MM.1S (cell line): ENCODE results near the gene GFPT1.

Source experiments
- DNase-seq: peaks from one replicate; pipeline ENCODE4 v3.0.0-alpha.2; 2015
- H2AFZ ChIP-seq: fragments of 300-600 bp; sonication (generic); 2 replicates; pipeline ENCODE4 v1.6.0; 2016; ENCODE audit warnings: antibody characterized with exemption, low read length
- H3F3A ChIP-seq: fragments of 300-600 bp; sonication (generic); 2 replicates; pipeline ENCODE4 v1.6.1; 2016; ENCODE audit warnings: mild to moderate bottlenecking, antibody characterized with exemption, low read length, moderate library complexity, mixed read lengths; ENCODE audit not compliant: insufficient read depth
- H3K27ac ChIP-seq: fragments of 300-600 bp; sonication (generic); 2 replicates; pipeline ENCODE4 v1.5.1; 2016; ENCODE audit warnings: mild to moderate bottlenecking, low read length
- H3K27me3 ChIP-seq: fragments of 300-600 bp; sonication (generic); replicated peaks from 2 replicates; pipeline ENCODE4 v1.6.0; 2016; ENCODE audit warnings: low read length; ENCODE audit not compliant: insufficient read depth
- H3K36me3 ChIP-seq: fragments of 300-600 bp; sonication (generic); replicated peaks from 2 replicates; pipeline ENCODE4 v1.6.1; 2016; ENCODE audit warnings: mild to moderate bottlenecking, low read length, mixed read lengths; ENCODE audit not compliant: insufficient read depth
- H3K4me1 ChIP-seq: fragments of 300-600 bp; sonication (generic); 2 replicates; pipeline ENCODE4 v1.6.1; 2016; ENCODE audit warnings: low read length, mixed read lengths
- H3K4me2 ChIP-seq: fragments of 300-600 bp; sonication (generic); 2 replicates; pipeline ENCODE4 v1.6.0; 2016; ENCODE audit warnings: low read depth, low read length
- H3K4me3 ChIP-seq: fragments of 300-600 bp; sonication (generic); 2 replicates; pipeline ENCODE4 v1.5.1; 2016; ENCODE audit warnings: low read length, mixed read lengths
- H3K79me2 ChIP-seq: fragments of 300-600 bp; sonication (generic); 2 replicates; pipeline ENCODE4 v1.6.1; 2016; ENCODE audit warnings: mixed run types, low read length, mixed read lengths
- H3K9ac ChIP-seq: fragments of 300-600 bp; sonication (generic); 2 replicates; pipeline ENCODE4 v1.6.1; 2016; ENCODE audit warnings: low read length, mixed read lengths
- H3K9me2 ChIP-seq: fragments of 300-600 bp; sonication (generic); replicated peaks from 2 replicates; pipeline ENCODE4 v1.6.1; 2016; ENCODE audit warnings: mild to moderate bottlenecking, low read length, mixed read lengths; ENCODE audit not compliant: insufficient read depth
- H3K9me3 ChIP-seq: fragments of 300-600 bp; sonication (generic); replicated peaks from 2 replicates; pipeline ENCODE4 v1.6.1; 2016; ENCODE audit warnings: mild to moderate bottlenecking, low read length, mixed read lengths; ENCODE audit not compliant: insufficient read depth
- H4K20me1 ChIP-seq: fragments of 300-600 bp; sonication (generic); 2 replicates; pipeline ENCODE4 v1.6.1; 2016; ENCODE audit warnings: mild to moderate bottlenecking, low read length, moderate library complexity, mixed read lengths; ENCODE audit not compliant: insufficient read depth
- CTCF ChIP-seq: fragments of 300-600 bp; sonication (generic); IDR thresholded peaks from 2 replicates; pipeline ENCODE4 v1.5.1; 2016; ENCODE audit warnings: antibody characterized with exemption, low read length, mixed read lengths
- EZH2 ChIP-seq: fragments of 300-600 bp; sonication (generic); optimal IDR thresholded peaks from 2 replicates; pipeline ENCODE3; 2017; ENCODE audit warnings: low read depth, mild to moderate bottlenecking, antibody characterized with exemption, low read length, mixed read lengths
- EZH2phosphoT487 ChIP-seq: fragments of 300-600 bp; sonication (generic); IDR thresholded peaks from 2 replicates; pipeline ENCODE4 v1.6.1; 2018; ENCODE audit warnings: antibody characterized with exemption, low read length

The GFPT1 gene

GRCh38 chr2:69385443-69386151 is 1.4 kb downstream of the GFPT1 start:
- peaks cover 28% of the 10 kb centered on the region for H3F3A ChIP-seq
- no peaks in the 10 kb centered on the region for H3K9me2 ChIP-seq
- H3K4me2 ChIP-seq: peak overlapping the region; percentile 87
- H3K27ac ChIP-seq: peak overlapping the region; percentile 55; the same call in 1 of the 2 replicates
- H4K20me1 ChIP-seq: peaks cover 12% of the 10 kb centered on the region; the same call in 1 of the 2 replicates
- no peaks in the 10 kb centered on the region for H3K27me3 ChIP-seq
- peak; percentile 42 for DNase-seq
- peak overlapping the region; percentile 76 for H3K9ac ChIP-seq
- peaks cover 24% of the 10 kb centered on the region for H3K4me1 ChIP-seq
- no peak for TF ChIP-seq EZH2
- no peak for TF ChIP-seq CTCF
- no peak for TF ChIP-seq EZH2phosphoT487
- no peaks in the 10 kb centered on the region for H3K9me3 ChIP-seq
- H3K36me3 ChIP-seq: no peaks in the 10 kb centered on the region
- H2AFZ ChIP-seq: no peak overlapping the region
- H3K79me2 ChIP-seq: peaks cover 64% of the 10 kb centered on the region
- peak overlapping the region; percentile 92 for H3K4me3 ChIP-seq

DNA sequence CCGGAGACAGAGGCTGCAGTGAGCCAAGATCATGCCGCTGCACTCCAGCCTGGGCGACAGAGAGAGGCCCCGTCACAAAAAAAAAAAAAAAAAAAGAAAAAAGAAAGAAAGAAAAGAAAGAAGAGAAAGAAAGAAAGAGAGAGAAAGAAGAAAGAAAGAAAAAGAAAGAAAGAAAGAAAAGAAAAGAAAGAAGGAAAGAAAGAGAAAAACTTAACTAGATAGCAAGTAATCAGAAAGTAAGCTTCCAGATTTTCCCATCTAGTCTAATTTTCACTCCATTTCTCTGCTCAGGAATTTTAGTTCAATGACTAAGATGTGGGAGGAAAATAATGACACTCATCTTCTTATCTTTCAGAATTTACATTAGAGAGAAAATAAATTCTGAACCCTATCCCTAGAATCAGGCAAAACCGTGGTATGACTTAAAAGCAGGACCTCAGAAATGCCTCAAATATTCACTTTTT is 2.4 kb downstream of the GFPT1 start:
- peaks cover 12% of the 10 kb centered on the region; the same call in 1 of the 2 replicates for H4K20me1 ChIP-seq
- H3K9me2 ChIP-seq: no peaks in the 10 kb centered on the region
- H2AFZ ChIP-seq: no peak overlapping the region
- H3K36me3 ChIP-seq: no peaks in the 10 kb centered on the region
- no peak overlapping the region for H3K9ac ChIP-seq
- H3K4me2 ChIP-seq: peak overlapping the region; percentile 87; the same call in 1 of the 2 replicates
- peaks cover 28% of the 10 kb centered on the region for H3F3A ChIP-seq
- H3K27me3 ChIP-seq: no peaks in the 10 kb centered on the region
- H3K4me3 ChIP-seq: no peak overlapping the region
- H3K27ac ChIP-seq: no peak overlapping the region
- no peak for DNase-seq
- H3K79me2 ChIP-seq: peaks cover 74% of the 10 kb centered on the region
- peaks cover 24% of the 10 kb centered on the region for H3K4me1 ChIP-seq
- no peak for TF ChIP-seq CTCF
- no peak for TF ChIP-seq EZH2
- TF ChIP-seq EZH2phosphoT487: no peak
- no peaks in the 10 kb centered on the region for H3K9me3 ChIP-seq

- Histone ChIP-seq H3K79me2 (peaks cover 87% of the 10 kb centered on the region), H3K4me1 (peaks cover 24% of the 10 kb centered on the region), H3K9me3 (no peaks in the 10 kb centered on the region), H3K9me2 (no peaks in the 10 kb centered on the region), H3K27me3 (no peaks in the 10 kb centered on the region), H3F3A (peaks cover 28% of the 10 kb centered on the region), H2AFZ (no peak overlapping the region), H4K20me1 (peaks cover 14% of the 10 kb centered on the region; the same call in 1 of the 2 replicates), H3K27ac (peak overlapping the region; percentile 21; the same call in 1 of the 2 replicates), H3K9ac (no peak overlapping the region), H3K4me2 (peak overlapping the region; percentile 87), H3K4me3 (peak overlapping the region; percentile 10; the same call in 1 of the 2 replicates), H3K36me3 (no peaks in the 10 kb centered on the region)
- TF ChIP-seq EZH2phosphoT487 (no peak), EZH2 (no peak), CTCF (no peak)
- DNase-seq: no peak
Measured at GRCh38 chr2:69383176-69383812, 3.7 kb downstream of the GFPT1 start.
